Ovary (tissue), 3 donors: ENCODE measurements around the gene VAV2.

Source experiments
- EP300 ChIP-seq: sonication (generic); formaldehyde crosslinking; IDR thresholded peaks from one replicate; pipeline ENCODE4 v1.6.1; 2017; ENCODE audit warnings: antibody characterized with exemption
- POLR2A ChIP-seq: fragments of 450-650 bp; IDR thresholded peaks from one replicate; pipeline ENCODE4 v1.6.1; 2017; ENCODE audit warnings: antibody characterized with exemption, mild to moderate bottlenecking, moderate library complexity
- TF ChIP-seq, protein P1 (sequence below), 3 donors: fragments of 450-650 bp in 2 of 3; fragments of 200-600 bp in 1 of 3; IDR thresholded peaks; one replicate each; pipeline versions ENCODE4 v1.5.1 to v1.8.0; 2016 to 2022; ENCODE audit warnings: antibody characterized with exemption in 3 of 3, mild to moderate bottlenecking in 1 of 3
- donor health status: DM: no; HTN: no; CAD: no.

DNA sequence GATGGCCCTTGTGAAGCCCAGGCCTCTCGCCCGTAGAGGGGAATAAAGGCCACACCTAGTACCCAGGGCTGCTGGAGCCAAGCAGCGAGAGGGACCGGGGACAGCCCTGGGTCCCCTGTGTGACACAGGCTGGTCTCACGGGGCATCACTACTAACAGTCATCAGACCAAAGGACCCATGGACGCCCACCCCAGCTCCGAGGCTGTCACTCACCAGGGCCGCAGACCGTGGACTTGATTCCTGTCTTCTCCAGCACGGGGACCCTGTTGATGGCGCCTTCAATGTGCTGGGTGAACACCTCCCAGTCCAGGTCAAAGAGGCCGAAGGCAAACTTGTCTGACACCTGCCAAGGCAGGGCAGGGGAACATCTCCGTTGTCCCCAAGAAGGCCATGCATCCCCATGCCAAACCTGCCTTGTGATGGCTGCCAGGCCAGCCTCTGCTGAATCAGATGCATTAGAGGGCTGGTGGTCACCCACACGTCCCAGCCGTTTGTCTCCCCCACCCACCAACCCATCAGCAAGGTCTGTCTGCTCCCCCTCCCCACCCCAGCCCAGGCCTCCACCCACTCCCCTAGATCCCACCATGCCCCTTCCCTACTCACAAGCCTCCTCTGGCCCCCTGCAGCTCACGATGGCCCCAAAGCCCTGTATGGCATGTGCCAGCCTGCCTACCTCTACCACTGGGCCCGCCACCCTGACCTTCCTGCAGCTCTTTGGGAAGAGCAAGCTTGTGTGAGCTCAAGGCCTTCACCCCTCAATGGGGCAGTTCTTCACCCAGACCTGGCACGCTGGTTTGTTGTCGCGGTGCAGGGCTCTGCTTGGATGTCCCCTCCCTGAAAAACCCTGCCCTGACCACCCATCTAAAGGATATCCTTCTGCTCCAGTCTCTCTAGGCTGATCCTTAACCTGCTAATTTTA is 274.8 kb downstream of the VAV2 start:
- TF ChIP-seq POLR2A (no peak), EP300 (no peak)
- TF ChIP-seq, protein P1, sequence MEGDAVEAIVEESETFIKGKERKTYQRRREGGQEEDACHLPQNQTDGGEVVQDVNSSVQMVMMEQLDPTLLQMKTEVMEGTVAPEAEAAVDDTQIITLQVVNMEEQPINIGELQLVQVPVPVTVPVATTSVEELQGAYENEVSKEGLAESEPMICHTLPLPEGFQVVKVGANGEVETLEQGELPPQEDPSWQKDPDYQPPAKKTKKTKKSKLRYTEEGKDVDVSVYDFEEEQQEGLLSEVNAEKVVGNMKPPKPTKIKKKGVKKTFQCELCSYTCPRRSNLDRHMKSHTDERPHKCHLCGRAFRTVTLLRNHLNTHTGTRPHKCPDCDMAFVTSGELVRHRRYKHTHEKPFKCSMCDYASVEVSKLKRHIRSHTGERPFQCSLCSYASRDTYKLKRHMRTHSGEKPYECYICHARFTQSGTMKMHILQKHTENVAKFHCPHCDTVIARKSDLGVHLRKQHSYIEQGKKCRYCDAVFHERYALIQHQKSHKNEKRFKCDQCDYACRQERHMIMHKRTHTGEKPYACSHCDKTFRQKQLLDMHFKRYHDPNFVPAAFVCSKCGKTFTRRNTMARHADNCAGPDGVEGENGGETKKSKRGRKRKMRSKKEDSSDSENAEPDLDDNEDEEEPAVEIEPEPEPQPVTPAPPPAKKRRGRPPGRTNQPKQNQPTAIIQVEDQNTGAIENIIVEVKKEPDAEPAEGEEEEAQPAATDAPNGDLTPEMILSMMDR (IDR thresholded peaks at IDR 0.05), result no peak
